ENCODE results near the gene MTMR1.

MTMR1 gene

DNA sequence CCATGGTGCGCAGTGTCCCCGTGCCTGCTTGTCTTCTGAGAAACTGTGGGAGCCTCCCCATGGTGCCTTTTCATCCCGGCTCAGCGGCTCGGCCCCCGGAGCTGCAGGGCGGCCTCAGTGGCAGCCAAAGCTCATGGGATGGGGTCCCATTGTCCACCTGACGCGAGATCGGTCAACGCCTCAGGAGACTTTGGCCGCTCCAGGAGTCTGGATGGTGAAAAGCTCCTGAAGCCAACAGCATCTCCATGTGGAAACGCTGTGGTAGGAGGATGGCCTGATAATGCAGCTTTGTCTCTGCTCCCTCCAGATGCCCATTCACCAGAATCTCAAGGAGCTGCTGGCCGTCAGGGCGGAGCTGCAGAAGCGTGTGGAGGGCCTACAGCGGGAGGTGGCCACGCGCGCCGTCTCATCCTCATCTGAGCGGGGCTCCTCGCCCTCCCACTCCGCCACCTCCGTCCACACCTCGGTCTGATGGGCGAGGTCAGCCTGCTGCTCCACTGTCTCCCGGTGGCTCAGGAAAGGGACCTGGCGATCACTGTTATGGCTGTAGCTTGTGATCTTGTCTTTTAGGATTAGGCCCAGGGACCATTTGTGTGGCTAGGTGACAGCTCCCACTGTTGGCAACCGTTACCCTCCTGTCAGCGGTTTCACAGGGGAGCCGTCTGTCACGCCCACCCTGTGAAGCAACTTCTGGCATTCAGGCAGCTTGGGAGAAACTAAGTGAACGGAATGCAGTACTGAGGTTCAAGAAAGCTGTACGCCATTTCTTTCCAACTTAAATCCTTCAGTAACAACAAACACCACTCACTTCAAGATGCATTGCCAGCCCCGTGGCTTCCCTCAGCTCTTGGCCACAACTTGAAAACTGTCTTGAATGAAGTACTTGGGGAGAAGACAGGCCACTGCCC, 69.3 kb downstream of the MTMR1 start:
- DNase-seq (ENCODE audit: low spot score) = no peak

GRCh38 chrX:150763303-150763797, 70.2 kb downstream of the MTMR1 start:
- DNase-seq (ENCODE audit: low spot score) = no peak

DNA sequence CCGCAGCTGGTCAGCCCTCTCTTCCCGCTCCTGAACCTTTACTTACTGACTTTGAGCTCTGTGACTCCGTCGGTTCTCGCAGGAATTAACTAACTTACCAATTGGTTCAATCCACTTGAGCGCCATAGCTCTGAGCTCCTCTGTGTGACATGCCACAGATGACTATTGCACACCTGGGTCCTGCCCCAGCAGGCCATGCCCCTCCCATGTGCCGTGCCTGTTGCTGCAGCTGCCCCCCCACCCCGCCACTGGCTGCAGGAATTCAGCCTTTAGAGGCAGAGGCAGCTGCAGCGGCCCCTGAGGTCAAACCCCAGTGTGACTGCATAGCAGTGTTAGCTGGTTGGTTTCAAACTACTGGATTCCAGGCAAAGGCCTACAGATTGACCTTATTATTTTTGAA, 70.6 kb downstream of the MTMR1 start:
- DNase-seq (ENCODE audit: low spot score) = no peak

DNA sequence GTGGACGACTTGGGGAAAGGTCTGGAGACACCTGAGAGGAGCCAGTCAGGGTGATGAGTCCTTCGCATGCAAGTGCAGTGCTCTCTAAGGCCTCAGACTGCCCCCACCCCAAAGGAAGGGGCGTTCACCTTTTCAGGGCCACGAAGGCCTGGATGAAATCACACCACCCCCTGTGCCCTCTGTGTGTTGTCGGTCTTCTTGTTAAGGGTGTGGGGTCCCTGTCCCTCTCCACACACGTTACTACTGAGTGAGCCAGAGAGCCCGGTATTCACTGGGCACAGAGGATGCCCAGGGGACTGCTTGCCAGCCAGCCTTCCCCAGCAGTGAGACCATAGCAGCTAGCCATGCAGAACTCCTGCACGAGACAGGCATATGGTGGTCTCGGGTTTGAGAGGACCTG, 72.0 kb downstream of the MTMR1 start:
- no peak for DNase-seq (ENCODE audit: low spot score)

DNA sequence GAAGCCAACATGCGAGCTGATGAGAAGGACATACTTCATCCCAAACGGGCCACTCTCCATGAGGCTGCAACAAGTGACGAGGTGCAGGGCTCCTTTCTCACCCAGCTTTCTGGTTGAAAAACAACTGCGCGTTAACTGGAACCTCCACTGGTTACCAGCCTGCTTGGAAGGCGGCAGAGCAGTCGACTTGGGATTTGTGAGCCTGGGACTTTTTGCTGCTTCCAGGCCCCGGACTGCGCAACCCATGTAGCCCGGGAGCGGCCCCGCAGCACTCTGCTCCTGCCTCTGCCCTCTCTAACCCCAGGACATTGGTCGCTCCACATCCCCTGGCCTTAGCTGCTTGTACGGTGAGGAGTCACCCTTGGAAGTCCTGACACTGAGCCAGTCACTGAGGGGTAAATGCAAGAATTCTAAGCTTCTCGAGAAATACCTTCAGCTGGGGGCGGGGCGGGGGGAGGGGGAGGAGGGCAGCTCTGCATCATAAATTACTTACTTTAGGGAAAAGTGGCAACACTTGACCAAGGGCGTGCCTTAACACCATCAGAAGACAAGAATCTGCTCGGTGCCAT, 72.7 kb downstream of the MTMR1 start:
- DNase-seq (ENCODE audit: low spot score) = no peak

GRCh38 chrX:150766351-150767044, 73.3 kb downstream of the MTMR1 start:
- no peak for DNase-seq (ENCODE audit: low spot score)

GRCh38 chrX:150767045-150767395, 73.8 kb downstream of the MTMR1 start:
- DNase-seq (ENCODE audit: low spot score) = no peak

DNA sequence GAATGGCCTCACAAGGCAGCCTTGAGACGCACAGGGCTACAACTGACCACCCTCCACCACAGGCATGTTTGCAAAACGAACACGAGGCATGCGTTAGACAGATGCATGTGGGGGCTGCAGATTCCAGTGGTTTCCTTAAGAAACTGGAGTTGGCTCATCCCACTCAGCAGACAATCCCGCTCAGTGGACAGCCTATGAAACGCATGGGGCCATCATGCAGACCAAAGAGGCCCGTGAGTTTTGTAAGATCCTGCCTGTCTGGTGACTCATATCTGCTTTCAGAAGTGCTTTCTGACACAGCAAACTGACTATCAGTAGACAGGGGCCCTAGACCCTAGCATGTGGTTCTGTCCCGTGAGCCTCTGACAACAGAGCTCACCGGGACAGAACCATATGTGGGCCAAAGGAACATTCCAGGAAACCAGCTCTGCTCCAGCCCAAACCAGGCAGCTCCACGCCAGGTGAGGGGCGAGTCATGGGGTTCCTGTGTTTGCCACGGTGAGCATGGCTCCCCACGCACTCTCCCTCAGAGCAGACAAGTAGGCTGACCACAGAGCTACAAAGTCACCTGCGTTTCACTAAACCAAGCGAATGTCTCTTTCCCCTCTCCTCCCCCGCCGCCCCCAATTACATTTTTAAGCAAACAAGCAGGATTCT, 74.4 kb downstream of the MTMR1 start:
- peak; percentile 6 for DNase-seq (ENCODE audit: low spot score)

GRCh38 chrX:150768132-150768485, 74.9 kb downstream of the MTMR1 start:
- no peak for DNase-seq (ENCODE audit: low spot score)

DNA sequence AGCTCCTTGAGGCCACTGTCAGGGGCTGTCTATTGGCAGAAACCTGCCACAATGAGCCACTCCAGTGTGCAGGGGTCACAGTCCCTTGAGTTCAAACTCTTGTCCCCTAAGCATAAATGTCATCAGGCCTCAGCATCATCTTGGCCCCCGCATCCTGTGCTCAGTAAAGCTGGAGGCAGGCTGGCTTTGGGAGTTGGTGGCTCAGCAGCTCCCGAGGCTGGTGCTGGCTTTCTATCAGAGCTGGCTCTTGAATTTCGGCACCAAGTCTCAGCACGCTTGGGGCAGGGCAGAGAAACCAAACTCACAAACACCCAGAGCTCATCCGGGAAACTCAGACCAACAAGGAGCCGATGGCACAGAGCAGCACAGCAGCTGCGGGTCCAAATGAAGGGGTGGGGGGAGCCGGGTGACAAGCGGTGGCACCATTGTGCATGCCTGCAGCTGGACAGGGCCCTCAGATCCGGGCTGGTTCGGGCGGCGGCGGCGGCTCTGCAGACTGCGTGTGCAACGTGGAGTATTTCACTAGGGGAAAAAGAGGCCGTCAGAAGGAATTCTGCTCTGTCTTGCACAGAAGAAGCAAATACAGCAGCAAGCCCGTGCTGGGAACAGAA, 75.5 kb downstream of the MTMR1 start:
- no peak for DNase-seq (ENCODE audit: low spot score)

- DNase-seq (ENCODE audit: low spot score) = no peak
These were observed 76.2 kb downstream of the MTMR1 start for GRCh38 chrX:150769408-150769807.

DNA sequence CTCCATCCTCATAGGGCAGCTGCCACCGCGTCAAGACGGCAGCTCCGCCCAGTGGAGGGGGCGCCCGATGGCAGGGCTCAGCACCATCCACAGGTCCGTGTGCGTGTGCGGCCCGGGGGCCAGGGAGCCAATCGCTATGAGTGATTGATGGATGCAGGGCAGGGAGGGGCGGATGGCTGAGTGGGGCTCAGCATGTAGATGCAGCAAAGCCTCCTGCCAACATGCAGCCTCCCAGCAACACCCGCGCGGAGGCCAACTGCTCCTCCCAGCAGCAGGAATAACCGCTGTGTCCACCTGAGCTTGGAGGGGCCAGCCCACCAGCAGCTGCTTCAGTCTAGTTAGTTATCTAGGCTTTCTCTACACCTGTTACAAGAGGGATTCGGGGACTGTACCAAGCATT, 77.4 kb downstream of the MTMR1 start:
- no peak for DNase-seq (ENCODE audit: low spot score)

DNA sequence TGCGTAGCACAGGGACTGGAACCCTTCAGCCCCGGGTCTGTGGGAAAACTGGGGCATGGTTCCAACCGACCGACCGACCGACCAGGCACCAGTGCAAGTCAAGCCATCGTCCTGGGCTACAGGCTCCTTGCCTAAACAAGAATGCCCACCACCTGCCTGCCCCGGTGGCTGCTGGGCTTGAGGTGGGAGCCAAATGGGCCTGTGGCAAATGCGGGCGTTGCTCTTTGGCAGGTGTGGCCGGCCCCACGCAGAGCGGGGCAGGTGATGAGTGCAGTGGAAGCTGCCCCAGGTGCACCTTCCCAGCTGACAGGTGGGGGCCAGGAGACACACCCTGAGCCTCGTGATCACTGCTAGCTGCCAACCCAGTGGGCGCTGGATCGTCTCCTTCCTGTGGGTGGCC, 77.9 kb downstream of the MTMR1 start:
- no peak for DNase-seq (ENCODE audit: low spot score)

- DNase-seq (ENCODE audit: low spot score) = peak; percentile 53
These were observed 79.2 kb downstream of the MTMR1 start for GRCh38 chrX:150772150-150772970.

DNA sequence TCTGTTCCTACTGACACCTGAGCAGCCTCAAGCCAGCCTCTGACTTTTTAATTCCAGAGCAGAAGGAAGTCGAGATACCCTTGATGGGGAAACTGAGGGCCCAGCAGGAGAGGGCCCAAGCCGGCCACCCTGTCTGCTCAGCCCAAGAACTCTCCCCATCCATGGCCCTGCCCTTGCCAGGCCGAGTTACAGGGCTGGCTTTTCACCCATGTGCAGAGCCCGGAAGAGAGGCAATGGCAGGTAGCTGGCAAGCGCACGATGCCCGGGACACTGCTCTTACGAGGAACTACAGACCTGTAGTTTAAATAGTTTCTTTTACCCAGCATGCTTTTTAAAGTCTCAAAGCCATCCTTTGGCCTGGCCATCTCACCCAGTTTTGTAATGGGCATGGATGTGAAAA, 79.9 kb downstream of the MTMR1 start:
- no peak for DNase-seq (ENCODE audit: low spot score)

DNA sequence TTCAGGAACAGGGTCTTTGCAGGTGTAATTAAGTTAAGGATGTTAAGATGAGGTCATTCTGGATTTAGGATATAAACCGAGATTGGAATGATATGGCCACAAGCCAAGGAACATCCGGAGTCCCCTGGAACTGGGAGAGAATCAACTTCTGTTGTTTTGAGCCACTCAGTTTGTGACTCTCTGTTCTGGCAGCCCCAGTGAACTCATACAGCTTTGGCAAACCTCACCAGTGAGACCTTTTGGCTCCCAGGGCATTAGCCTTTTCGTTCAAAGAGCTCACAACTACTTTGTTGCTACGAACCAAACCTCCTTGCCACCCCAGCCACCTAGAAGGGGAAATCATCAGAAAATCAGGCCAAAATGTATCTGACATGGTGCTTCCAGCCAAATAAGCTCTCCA, 80.4 kb downstream of the MTMR1 start:
- no peak for DNase-seq (ENCODE audit: low spot score)

- DNase-seq (ENCODE audit: low spot score) = no peak
These were observed 81.8 kb downstream of the MTMR1 start for GRCh38 chrX:150774798-150775568.

DNA sequence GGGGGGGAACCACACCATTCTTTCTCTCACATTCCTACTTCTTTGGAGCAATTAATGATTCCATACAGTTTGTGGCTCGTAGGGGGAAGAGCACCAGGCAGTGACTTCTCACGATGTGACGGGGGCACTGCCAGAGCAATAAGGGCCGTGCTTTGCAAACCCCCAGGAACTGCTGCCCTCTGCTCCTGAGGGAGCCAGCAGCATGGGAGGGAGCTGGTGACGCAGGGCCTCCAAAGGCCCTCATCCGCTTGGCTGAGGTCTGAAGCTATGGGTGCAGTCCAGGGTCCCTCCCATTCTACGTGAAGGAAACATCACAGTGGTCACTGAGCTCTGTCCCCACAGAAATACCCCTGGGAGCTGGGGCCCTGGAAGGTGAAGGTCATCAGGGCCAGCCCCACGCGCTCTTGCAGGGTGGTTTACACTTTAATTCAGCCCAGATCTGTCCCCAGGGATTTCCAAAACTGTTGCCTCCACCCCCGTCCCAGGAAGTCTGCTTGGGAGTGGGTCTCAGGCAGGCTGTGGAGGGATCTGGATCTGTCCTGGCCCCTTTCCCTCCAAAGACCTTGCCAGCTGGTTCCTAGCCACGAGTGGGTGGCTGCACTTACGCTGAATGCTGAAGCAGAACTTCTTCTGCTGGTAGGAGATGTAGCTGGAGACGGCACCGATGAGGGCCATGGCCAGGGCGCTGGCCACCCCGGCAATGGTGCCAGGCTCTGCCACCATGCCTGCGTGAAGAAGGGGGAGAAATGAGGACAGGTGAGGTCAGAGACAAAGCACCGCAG, 82.6 kb downstream of the MTMR1 start:
- no peak for DNase-seq (ENCODE audit: low spot score)

GRCh38 chrX:150777328-150777992, 84.3 kb downstream of the MTMR1 start:
- no peak for DNase-seq (ENCODE audit: low spot score)
